GM19035 (cell line): ENCODE results near the gene TMEM238.
A peak's percentile ranks its signal among the peaks of the same experiment; 100 is the strongest.
"Not testable (repeated sequence)": the region's sequence is repeated elsewhere in the genome, so short reads cannot be mapped to it uniquely, and the experiment has no call there.

Experiments
- ATAC-seq: cut with Tn5 transposase; IDR thresholded peaks from one replicate; pipeline ENCODE4 v1.9.1; 2021; ENCODE audit not compliant: unreplicated experiment

TMEM238 gene

GRCh38 chr19:55402509-55402908, 18.4 kb upstream of the TMEM238 start:
- ATAC-seq = no peak

- ATAC-seq = not testable (repeated sequence)
Observed at GRCh38 chr19:55401390-55401789, 17.3 kb upstream of the TMEM238 start.

GRCh38 chr19:55400281-55401087, 16.4 kb upstream of the TMEM238 start:
- ATAC-seq = no peak

GRCh38 chr19:55398200-55398925, 14.3 kb upstream of the TMEM238 start:
- ATAC-seq = no peak

- ATAC-seq = no peak
Observed at GRCh38 chr19:55392820-55393761, 9.0 kb upstream of the TMEM238 start.

- no peak for ATAC-seq
Observed at GRCh38 chr19:55391702-55392615, 7.9 kb upstream of the TMEM238 start.

GRCh38 chr19:55391191-55391670, 7.1 kb upstream of the TMEM238 start:
- no peak for ATAC-seq

GRCh38 chr19:55390461-55390880, 6.4 kb upstream of the TMEM238 start:
- no peak for ATAC-seq

GRCh38 chr19:55389386-55390317, 5.6 kb upstream of the TMEM238 start:
- ATAC-seq = no peak

- no peak for ATAC-seq
Observed at GRCh38 chr19:55387736-55388497, 3.8 kb upstream of the TMEM238 start.

- no peak for ATAC-seq
Observed at GRCh38 chr19:55386493-55386971, 2.4 kb upstream of the TMEM238 start.

- ATAC-seq = peak; percentile 71
Observed at GRCh38 chr19:55385724-55386492, 1.8 kb upstream of the TMEM238 start, which contains the start of gene RPL28. Gene RPL28, plus strand, starts transcription at chr19:55385932. Its CDS starts 426 bp downstream, at chr19:55386358.

- ATAC-seq = peak; percentile 57
Observed at GRCh38 chr19:55384920-55385723, 1.0 kb upstream of the TMEM238 start.

GRCh38 chr19:55383279-55384130, 587 bp downstream of the TMEM238 start:
- ATAC-seq = no peak

- ATAC-seq = no peak
Observed at GRCh38 chr19:55382522-55383054, 1.5 kb downstream of the TMEM238 start.
